ENCODE data around the gene PPOX. TPM values are rescaled to one million over a fixed set of nuclear protein-coding genes. Genes with fewer than 3 reads are reported as not detected.
A peak's percentile ranks its signal among the peaks of the same experiment; 100 is the strongest.

PPOX gene
- polyA plus RNA-seq, 1 of the 3 experiments (the other 2 are of a cell fraction), result 30.7 TPM

DNA sequence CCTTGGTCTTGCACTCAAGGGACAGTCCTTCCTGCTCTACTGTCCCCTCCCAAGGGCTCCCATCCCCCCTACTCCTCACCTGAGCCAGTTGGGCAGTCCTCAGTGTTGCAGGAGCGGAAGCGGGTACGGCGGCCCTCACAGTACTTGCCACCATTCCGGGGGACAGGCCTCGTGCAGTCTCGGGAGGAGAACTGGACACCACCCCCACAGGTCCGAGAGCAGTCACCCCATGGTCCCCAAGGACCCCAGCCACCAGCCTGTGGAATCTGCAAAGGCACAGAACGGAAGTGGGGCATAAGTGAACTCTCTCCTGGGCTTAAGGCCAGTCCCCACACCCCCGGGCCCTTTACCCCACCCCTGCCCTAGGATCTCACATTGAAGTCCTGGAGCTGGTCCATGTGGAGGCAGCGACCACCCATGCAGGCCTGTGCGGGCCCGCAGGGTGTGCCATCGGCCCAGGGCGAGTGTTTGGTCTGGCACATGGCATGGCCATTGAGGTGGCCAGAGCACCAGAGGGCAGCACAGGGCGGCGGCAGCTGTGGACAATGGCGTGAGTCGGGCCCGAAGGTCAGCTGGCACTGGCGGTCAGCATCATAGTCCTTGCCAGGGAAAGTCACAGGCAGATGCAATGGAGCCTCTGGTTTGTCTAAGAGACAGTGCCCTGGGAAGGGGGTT lies 27.5 kb downstream of the PPOX start:
- peaks cover 0 to 19% of the 10 kb centered on the region in 2 experiments for H3K36me3 ChIP-seq (replicated peaks in 1 of 2; ENCODE audit: control insufficient read depth in 1 of 2, insufficient read depth in 2 of 2, low read length in 1 of 2)
- peaks cover 20 to 44% of the 10 kb centered on the region in 2 experiments; a peak in 3 of 4 replicates for H3K4me1 ChIP-seq (ENCODE audit: control insufficient read depth in 1 of 2, insufficient read depth in 2 of 2, low read depth in 1 of 2, low read length in 1 of 2)
- no peaks in the 10 kb centered on the region for H3K9me3 ChIP-seq
- H2AFZ ChIP-seq (ENCODE audit: low read depth), result no peak overlapping the region
- H3K9ac ChIP-seq, result no peak overlapping the region
- ChIA-PET CTCF (interaction anchor here (0.6 to 7.0 kb wide), 16 partner anchors 10 to 189 kb away, joined by 3 to 65 read pairs (median 6); partner anchors contain the start of genes APOA2, B4GALT3, NDUFS2 and PPOX), POLR2A (no interaction called here)
- no peaks in the 10 kb centered on the region for H3K9me2 ChIP-seq
- no peak for DNase-seq
- H3K27ac ChIP-seq (ENCODE audit: low read depth in 2 of 2, low read length in 1 of 2), result no peak overlapping the region
- WGBS (ENCODE audit: low lambda C conversion rate), result 91% methylated on average over 9 of the region's 21 CpGs
- no peak for TF ChIP-seq GATA2 (CRISPR knock-in tag; IDR thresholded peaks at IDR 0.05)
- no peak for TF ChIP-seq MEF2A (IDR thresholded peaks at IDR 0.05; ENCODE audit: borderline replicate concordance, low read depth)
- TF ChIP-seq MXI1 (IDR thresholded peaks at IDR 0.05; ENCODE audit: low read depth, low read length), result no peak
- TF ChIP-seq CHD2 (IDR thresholded peaks at IDR 0.05; ENCODE audit: low read length, partially characterized antibody), result no peak
- TF ChIP-seq RAD21 (IDR thresholded peaks at IDR 0.05; ENCODE audit: low read length), result no peak
- no peaks in the 10 kb centered on the region for H3K27me3 ChIP-seq (ENCODE audit: insufficient read depth)
- no peaks in the 10 kb centered on the region for H3K79me2 ChIP-seq (ENCODE audit: insufficient read depth)
- H3F3A ChIP-seq (replicated peaks; ENCODE audit: insufficient read depth), result peaks cover 2% of the 10 kb centered on the region
- H4K20me1 ChIP-seq (ENCODE audit: insufficient read depth), result no peaks in the 10 kb centered on the region
- no peak overlapping the region for H3K4me3 ChIP-seq (ENCODE audit: low read depth in 2 of 2, low read length in 1 of 2)
- no peak overlapping the region for H3K4me2 ChIP-seq

DNA sequence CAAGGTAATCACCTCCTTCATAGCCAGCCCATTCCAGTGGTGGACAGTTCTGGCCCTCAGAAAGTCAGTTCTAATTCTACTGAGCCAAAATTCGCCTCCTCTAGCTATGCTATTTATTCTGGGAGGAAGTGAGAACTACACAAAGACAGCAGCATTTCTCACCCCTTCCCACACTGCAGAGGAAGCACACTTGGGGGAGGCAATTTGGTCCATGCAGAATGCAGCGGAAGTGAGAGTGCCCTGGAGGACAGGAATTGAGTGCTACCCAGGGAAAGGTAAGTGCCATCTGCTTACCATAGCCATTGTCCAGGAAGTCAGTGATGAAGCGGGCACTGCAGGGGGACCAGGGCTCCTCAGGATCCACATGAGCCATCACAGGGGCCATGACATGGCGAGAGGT lies 28.9 kb downstream of the PPOX start:
- Histone ChIP-seq H3K9me2 (no peaks in the 10 kb centered on the region), H3K36me3 (replicated peaks in 1 of 2; ENCODE audit: control insufficient read depth in 1 of 2, insufficient read depth in 2 of 2, low read length in 1 of 2) (peaks cover 0 to 19% of the 10 kb centered on the region in 2 experiments), H3K9ac (no peak overlapping the region), H3K4me2 (no peak overlapping the region), H3K79me2 (ENCODE audit: insufficient read depth) (no peaks in the 10 kb centered on the region), H3F3A (replicated peaks; ENCODE audit: insufficient read depth) (peaks cover 4% of the 10 kb centered on the region), H3K27ac (ENCODE audit: low read depth in 2 of 2, low read length in 1 of 2) (peak overlapping the region in 1 of 2 experiments; percentile 0; a peak in 1 of 4 replicates), H3K4me3 (ENCODE audit: low read depth in 2 of 2, low read length in 1 of 2) (no peak overlapping the region), H3K9me3 (no peaks in the 10 kb centered on the region), H2AFZ (ENCODE audit: low read depth) (no peak overlapping the region), H3K27me3 (ENCODE audit: insufficient read depth) (no peaks in the 10 kb centered on the region), H4K20me1 (ENCODE audit: insufficient read depth) (no peaks in the 10 kb centered on the region), H3K4me1 (ENCODE audit: control insufficient read depth in 1 of 2, insufficient read depth in 2 of 2, low read depth in 1 of 2, low read length in 1 of 2) (peaks cover 28 to 59% of the 10 kb centered on the region in 2 experiments)
- WGBS (ENCODE audit: low lambda C conversion rate), result 89% methylated on average over 4 of the region's 4 CpGs
- no peak for DNase-seq
- TF ChIP-seq, protein P1, sequence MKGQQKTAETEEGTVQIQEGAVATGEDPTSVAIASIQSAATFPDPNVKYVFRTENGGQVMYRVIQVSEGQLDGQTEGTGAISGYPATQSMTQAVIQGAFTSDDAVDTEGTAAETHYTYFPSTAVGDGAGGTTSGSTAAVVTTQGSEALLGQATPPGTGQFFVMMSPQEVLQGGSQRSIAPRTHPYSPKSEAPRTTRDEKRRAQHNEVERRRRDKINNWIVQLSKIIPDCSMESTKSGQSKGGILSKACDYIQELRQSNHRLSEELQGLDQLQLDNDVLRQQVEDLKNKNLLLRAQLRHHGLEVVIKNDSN (IDR thresholded peaks at IDR 0.05; ENCODE audit: borderline replicate concordance, low read depth), result no peak
- no peak for TF ChIP-seq RFX5 (IDR thresholded peaks at IDR 0.05; ENCODE audit: low read length)
- TF ChIP-seq SMC3 (IDR thresholded peaks at IDR 0.05; ENCODE audit: low read depth, low read length), result no peak
- TF ChIP-seq JUND (IDR thresholded peaks at IDR 0.05), result no peak
- TF ChIP-seq GATA2 (CRISPR knock-in tag; IDR thresholded peaks at IDR 0.05), result no peak
- no peak for TF ChIP-seq POLR2AphosphoS5 (IDR thresholded peaks at IDR 0.05; ENCODE audit: low read depth, low read length)
- no peak for TF ChIP-seq TEAD4 (IDR thresholded peaks at IDR 0.05; ENCODE audit: borderline replicate concordance, insufficient read depth)
- TF ChIP-seq TCF12 (IDR thresholded peaks at IDR 0.05), result no peak
- ChIA-PET CTCF (interaction anchor here (1.8 to 7.0 kb wide), 5 partner anchors 9 to 188 kb away, joined by 6 to 65 read pairs (median 39); partner anchors contain the start of genes NDUFS2, PPOX and TOMM40L), POLR2A (no interaction called here)
